22Rv1 (cell line): ENCODE results near the gene LHX3.

Experiments
- CTCF ChIP-seq: fragments of 450-650 bp; IDR thresholded peaks from 2 replicates; pipeline ENCODE4 v1.5.1; 2017; ENCODE audit warnings: mild to moderate bottlenecking
- ZFX ChIP-seq: fragments of 450-650 bp; IDR thresholded peaks from 2 replicates; pipeline ENCODE4 v1.6.1; 2017; ENCODE audit warnings: antibody characterized with exemption, borderline replicate concordance

DNA sequence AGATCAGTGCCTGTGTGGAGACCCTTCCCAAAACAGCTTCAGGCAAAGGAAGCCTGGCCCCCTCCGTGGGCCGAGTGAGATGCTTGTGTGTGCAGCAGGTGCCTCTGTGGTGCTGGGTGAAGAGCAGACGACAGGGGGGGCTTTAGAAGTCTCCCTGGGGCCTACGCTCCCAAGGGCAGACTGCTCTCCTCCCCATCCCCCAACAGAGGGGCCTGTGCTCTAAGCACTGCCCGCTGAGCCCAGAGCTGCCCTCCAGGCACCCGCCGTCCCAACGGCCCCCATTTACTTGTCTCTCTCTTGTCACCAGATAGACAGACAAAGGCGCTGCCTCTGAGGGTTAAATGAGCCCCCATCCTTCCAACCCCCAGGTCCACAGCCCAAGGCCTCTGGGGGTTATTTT, 2.7 kb upstream of the LHX3 start:
- TF ChIP-seq CTCF (no peak), ZFX (no peak)
